GM21360 (cell line): Measurements from ENCODE around the gene ERBIN.
A peak's percentile ranks its signal among the peaks of the same experiment; 100 is the strongest.
"Not testable (repeated sequence)": the region's sequence is repeated elsewhere in the genome, so short reads cannot be mapped to it uniquely, and the experiment has no call there.

Source experiments
- ATAC-seq: cut with Tn5 transposase; IDR thresholded peaks from one replicate; pipeline ENCODE4 v1.9.1; 2021; ENCODE audit warnings: mild to moderate bottlenecking, moderate library complexity; ENCODE audit not compliant: unreplicated experiment

ERBIN gene

DNA sequence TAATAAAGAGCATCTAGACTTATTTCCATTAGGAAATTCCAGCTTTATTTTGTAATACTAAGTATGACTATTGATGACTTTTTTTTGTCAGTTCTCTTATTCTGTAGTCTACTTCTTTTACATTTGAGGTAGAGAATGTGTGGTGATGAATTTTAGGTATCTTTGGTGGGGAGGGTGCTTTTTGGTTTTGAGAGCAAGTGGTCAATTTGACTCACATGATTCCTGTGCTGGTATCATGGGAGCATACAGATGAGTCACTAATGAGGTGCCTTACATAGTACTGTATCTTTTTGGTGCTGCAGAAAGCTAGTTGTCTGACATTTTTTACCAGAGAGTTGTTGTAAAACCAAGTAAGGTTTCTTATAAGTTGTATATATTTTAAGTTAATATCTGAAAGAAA lies 35.3 kb downstream of the ERBIN start:
- ATAC-seq: peak; percentile 82

DNA sequence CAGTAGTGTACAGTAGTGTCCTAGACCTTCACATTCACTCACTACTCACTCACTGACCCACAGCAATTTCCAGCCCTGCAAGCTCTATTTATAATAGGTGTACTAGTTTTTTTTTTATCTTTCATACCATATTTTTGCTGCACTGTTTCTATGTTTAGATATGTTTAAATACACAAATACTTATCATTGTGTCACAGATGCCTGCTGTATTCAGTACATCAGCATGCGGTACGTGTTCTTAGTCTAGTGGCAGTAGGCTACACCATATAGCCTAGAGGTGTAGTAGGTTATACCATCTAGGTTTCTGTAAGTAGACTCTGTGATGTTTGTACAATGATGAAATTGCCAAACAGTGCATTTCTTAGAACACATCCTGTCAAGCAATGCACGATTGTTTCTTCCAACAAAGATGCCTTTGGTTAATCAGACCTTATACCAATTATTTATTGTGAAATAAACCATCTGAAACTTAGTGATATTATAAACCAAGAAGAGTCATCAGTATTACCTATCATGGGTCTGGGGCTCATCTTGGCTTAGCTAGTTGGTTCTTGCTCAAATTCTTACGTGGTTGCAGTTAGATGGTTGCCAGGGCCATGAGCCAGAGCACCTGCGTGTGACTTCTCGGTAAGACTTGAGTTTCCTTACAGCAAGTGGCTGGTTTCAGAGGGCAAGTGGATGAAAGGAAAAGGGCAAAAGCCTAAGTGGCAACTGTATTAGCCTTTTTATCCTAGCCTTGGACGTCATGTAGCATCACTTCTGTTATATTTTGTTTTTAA lies 41.1 kb downstream of the ERBIN start:
- ATAC-seq: no peak

DNA sequence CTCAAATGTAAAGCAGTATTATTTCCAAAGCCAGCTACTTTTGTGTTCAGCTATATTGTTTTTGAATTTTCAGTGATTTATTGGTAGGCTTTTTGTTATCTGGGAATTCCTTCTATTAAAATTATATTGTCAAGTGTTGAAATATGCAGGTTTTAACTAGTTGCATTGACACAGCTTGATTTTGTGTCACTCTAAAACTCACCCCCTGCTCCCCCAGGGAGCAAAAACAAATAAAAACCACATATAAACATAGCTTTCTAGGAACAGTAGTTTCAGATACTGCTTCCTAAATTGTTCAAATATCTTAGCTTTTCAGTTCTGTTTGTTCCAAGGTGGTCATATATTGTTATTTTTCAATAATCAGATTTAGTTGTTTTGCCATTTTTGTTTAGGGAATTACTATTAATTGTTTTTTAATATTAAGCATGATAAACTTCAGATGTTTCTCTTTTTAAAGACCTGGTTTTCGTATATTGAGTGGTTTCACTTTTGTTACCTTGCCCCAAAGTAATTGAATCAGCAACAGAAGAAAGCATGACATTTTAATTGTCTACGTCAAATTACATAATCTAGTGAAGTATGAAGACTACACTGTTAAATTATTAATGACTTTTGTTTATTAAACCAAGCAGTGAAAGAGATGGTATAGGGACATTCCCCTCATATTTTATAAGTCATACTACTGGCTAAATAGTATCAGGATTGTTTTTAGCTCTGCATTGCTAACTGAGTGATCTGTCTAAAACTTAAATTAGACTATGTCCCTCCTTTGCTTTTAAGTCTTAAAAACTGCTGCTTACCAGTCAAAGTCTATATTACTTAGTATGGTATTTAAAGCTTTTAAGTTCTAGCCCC lies 43.4 kb downstream of the ERBIN start:
- ATAC-seq: no peak

DNA sequence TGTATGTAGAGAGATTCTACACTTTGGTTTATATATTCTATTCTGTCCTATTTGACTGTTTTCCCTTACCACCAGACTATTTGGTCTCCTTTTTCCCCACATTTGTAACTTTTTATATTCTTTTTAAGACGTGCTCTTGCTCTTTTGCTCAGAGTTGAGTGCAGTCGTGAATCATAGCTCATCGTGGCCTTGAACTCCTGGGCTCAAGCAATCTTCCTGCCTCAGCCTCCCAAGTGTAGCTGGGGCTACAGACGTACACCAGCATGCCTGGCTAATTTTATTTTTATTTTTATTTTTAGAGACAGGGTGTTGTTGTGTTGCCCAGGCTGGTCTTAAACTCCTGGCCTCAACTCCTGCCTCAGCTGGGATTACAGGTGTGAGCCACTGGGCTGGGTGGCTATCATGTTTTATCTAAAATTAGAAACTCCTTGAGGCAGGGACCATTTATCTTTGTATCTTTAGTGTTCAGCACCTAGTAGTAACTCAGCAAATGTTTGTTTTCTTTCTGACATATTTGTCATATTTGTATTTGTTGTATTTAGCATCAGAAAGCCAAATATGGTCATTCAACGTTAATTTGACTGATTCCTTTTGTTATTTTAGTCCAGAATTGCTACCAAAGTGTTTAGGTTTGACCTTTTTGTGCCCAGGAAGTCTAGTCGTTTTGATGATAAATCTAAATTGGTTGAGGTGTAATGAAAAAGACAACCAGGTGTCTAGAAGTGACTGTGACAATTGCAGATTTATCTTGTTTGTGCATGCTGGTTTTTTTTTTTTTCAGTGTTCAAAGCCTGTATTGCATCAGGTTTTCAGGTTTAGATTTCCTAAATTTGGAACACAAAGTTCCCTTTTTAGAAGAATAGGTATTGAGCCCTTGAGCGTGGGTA lies 44.3 kb downstream of the ERBIN start:
- ATAC-seq: no peak

DNA sequence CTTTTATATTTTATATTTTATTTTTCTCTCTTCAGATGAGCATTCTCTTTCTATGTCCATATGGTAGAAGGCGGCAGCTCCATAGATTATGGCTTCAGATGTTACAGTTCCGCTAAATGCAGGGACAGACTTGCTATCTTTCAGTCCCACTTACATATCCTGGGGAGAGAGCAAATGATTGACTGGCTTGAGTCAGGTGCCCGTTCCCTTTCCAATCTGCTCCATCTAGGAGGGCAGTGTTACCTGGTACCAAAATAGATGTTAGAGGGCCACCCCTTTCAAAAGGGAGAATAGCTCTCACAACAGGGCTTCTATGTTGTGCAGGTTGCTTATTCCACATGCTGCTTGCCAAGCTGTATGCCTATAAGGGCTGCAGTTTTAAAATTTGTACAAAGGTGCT lies 45.3 kb downstream of the ERBIN start:
- ATAC-seq: no peak

DNA sequence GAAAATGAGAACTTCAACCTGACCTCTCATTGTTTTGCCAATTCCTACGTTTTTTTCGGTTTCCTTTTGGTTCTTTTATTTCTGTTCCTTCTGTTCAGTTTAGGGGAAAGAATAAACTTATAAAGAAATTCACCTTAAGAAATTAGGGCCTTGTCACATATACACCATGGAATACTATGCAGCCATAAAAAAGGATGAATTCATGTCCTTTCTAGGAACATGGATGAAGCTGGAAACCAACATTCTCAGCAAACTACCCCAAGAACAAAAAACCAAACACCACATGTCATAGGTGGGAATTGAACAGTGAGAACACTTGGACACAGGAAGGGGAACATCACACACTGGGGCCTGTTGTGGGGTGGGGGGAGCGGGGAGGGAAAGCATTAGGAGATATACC lies 46.5 kb downstream of the ERBIN start:
- not testable (repeated sequence) for ATAC-seq

DNA sequence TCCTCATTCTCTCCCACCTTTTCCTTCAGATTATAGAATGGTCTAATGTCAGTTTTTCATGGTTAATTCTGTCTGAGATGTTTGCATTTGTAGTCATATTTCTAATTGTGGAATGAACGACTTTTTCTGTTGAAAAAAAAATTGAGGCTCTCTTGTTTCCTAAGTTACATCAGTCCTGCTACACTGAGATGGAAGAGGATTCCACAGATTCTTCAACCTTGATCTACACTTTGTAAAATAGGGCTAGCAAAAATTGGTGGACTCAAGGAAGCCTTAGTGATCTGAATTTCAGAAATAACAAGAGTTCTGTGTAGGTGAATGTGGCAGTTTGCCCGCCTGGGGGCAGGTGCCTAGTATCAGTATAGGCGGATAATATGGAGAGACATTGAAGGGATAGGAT lies 51.9 kb downstream of the ERBIN start:
- ATAC-seq: no peak

DNA sequence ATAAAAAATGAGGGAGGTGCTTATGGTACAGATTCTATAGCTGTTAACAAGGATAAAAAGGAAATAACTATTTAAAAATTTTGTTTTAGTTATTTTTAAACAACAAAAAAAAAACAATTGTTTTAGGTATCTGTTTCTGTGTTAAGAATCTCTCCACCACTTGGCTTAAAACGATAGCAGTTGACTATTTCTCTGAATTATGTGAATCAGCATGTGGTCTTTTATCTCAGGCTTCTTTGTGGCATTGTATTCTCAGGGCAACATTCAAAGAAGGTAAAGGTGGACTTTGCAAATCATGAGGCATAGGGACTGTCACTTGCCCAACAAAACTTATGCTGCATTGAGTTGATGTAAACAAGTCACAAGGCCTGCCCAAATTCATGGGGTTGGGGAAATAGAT lies 55.2 kb downstream of the ERBIN start:
- ATAC-seq: no peak

DNA sequence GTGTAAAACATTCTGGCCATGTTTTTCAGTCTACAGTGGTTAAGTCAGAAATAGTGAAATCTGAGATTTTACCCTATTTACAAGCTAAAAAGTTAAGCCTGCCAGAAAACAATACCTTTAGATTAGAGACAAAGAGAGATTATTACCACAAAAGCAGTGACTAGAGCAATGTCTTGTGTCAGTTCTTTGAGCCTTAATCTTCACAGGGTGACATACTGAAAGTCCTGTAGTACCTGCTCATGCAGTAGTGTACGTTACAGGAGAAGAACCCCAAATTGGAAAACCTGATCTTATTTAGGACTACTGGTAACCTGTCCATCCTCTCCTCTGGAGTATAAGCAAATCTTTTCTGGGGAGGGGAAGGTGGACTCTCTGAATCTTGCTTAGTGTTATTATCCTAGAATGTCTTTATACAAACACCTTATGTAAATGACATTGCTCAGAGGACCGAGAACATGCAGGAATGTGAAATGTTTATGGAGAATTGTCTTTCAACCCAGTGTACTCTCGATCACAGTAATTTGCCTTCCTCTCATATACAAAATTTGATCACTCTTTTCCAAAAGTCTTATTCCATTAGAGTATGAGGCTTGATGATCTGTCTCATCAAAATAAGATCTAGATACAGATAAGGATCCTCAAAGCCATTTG lies 55.7 kb downstream of the ERBIN start:
- ATAC-seq: no peak

DNA sequence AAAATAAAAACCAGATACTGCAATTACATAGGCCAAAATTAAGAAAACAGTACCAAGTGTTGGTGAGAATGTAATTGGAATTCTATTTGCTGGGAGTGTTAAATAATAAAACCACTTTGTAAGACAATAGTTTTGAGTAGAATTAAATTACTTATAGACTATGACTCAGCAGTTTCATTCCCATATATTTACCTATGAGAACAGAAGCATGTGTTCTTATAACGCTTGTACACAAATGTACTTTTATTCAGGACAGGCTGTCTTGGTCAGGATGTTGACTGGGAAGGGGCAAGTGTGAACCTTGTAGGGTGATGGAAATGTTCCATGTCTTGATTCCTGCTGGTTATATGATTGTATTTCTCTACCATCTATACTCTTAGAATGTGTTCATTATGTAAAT lies 56.3 kb downstream of the ERBIN start:
- ATAC-seq: no peak

DNA sequence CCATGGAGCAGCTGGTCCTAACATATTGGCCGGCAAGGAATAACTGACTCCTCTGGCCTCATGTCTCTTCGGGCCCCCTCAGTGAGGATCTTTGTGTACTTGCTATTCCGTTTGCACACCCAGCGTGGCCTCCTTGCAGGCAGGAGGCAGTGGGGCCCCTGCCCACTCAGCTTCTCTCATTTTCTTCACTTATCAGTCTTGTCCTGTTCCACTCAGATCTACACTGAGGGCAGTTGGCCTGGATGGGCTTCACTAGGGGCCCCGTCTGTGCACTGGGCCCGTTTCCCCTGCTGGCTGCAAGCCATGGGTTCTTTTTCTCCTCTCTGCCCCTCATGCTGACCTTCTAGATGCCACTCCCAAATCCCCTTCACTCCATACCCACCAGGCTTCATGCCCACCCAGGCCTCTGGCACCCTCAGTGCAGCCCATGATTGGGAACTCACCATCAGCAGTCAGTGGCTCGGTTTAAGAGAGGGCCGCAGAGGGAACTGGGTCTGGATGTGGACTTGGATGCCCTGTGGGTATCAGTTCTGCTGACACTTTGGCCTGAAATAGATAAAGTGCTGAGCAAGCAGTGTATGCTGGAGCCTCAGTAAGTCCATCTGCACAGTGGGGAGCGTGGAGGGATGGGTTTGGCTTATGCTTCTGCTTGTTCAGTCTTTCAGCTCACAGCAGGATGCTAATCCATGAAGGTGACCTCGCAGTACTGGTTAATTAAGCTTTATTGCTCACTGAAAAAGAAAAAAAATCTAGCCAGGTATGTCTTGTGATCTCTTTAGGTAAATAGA lies 57.9 kb downstream of the ERBIN start:
- no peak for ATAC-seq

DNA sequence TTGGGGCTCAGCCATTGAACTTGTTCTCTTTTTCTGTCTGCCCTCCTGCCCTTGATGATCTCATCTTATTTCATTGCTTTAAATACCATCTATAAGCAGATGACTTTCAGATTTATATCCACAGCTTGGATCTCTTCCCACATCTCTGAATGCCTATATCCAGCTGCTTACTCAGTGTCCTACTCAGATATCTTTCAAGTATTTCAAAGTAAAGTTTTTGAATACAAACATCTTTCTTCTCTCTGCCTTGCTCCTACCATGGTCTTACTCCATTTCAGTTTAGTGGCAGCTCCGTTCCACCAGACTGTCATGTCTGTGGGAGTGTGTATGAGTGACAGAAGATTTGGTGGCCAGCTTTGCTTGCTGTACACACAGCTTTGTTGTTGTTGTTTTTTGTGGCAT lies 59.7 kb downstream of the ERBIN start:
- no peak for ATAC-seq

DNA sequence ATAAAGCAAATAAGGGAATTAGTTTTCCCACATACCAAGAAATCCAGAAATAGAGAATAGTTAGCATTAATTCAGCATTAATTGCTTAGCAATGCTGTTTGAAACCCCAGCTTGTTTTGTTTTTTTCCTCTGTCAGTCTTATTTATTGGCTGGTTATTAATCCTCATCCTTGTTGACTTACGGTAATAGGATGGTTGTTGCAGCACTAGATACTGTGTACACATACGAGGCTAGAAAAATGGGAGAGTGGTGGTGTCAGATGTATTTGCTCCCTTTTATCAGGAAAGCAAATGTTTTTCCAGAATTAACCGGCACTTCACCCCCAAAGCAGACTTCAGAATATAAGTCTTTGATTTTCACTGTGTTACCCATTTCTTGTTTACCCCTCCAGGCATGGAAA lies 60.4 kb downstream of the ERBIN start:
- ATAC-seq: no peak

DNA sequence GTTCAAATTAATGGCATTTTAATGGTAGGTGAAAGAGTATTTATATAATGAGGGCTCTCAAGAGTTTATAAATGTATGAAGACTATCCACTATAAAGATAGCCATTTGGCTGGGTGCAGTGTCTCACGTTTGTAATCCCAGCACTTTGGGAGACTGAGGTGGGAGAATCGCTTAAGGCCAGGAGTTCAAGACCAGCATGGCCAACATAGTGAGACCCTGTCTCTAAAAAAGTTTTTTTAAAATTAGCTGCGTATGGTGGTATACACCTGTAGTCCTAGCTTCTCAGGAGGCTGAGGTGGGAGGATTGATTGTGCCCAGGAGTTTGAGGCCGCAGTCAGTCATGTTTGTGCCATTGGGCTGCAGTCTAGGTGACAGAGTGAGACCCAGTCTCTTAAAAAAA lies 61.6 kb downstream of the ERBIN start:
- ATAC-seq: no peak

DNA sequence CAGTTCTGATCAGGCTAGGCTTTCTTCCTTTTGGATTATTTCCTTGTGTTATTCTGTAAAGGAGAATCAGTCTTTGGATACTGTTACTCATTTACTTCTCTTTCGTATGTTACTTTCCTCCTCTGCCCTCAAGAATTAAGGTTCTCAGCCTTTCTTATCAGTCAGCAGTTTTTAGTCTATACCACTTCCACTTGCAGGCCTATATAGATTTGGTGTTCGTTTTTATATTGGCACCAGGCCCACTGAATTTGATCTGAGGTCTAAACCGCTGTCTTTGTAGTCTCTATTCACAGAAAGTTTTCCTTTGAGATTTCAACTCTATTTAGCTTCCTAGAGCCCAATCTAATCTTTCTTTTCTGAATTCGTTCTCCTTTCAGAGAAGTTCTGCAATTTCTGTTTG lies 62.8 kb downstream of the ERBIN start:
- no peak for ATAC-seq

DNA sequence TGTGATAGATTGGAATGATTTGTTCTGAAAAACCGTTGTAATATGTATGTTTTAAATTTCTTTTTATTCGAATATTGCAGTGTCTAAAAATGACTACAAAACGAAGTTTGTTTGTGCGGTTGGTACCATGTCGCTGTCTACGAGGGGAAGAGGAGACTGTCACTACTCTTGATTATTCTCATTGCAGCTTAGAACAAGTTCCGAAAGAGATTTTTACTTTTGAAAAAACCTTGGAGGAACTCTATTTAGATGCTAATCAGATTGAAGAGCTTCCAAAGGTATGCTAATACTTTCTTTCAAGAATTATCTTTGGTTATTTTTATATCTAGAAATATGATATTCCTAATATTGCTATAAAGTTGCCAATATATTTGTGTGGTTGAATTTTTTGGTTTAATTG lies 66.3 kb downstream of the ERBIN start:
- no peak for ATAC-seq

DNA sequence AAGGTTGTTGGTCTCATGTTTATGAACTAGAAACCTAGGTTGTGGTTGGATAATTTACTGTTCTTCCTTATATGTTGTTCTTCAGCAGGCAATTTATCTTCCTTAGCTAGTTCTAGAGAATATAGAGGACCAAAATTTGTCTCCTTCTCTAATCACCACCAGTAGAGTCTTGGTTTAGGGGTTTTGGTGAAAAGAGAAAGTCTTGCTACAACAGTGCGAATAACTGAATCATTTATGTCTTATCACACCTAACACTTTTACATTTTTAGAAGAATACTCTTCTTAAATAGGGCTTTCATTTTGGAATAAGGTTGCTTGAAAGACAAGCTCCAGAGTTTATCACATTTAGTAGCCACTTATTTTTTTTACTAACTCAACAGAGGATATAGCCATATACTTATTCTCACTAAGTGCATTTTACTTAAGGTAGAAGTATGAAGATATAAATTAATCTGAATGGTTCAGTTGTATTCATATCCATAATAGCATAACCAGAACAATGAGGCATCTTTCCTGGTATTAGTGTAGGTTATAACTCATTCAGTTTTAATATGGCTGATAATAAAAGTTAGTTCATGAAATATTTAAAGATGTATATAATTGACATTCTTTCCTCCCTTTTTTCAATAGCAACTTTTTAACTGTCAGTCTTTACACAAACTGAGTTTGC lies 67.9 kb downstream of the ERBIN start:
- no peak for ATAC-seq

DNA sequence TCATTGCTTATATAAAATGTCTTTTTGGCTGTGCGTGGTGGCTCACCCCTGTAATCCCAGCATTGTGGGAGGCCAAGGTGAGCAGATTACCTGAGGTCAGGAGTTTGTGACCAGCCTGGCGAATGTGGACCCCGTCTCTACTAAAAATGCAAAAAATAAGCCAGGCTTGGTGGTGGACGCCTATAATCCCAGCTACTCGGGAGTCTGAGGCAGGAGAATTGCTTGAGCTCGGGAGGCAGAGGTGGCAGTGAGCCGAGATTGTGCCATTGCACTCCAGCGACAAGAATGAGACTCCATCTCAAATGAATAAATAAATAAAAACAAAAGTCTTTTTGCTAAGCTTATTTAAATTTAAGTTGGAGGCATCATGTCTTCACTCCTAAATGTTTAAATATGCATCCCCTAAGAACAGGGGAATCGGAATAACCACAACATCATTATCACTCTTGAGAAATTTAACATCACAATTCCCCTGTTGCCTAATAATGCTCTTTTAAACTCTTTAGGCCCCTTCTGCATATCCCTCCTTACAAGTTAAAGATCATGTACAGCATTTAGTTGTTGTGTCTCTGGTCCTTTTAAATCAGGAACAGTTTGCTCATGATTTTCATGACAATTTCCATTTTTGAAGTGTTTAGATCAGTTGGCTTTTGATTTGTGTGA lies 72.8 kb downstream of the ERBIN start:
- ATAC-seq: no peak

DNA sequence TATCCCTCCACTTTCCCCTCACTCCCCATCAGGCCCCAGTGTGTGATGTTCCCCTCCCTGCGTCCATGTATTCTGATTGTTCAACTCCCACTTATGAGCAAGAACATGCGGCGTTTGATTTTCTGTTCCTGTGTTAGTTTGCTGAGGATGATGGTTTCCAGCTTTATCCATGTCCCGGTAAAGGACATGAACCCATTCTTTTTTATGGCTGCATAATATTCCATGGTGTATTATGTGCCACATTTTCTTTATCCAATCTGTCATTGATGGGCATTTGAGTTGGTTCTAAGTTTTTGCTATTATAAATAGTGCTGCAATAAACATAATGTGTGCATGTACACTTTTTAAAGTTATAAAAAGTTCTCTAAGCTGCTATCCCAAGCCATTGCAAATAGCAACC lies 75.6 kb downstream of the ERBIN start:
- ATAC-seq: no peak
